Endothelial cell of umbilical vein (primary cell): ENCODE results near the gene ZFAND2B. TPM values are rescaled to one million over a fixed set of nuclear protein-coding genes. Genes with fewer than 3 reads are reported as not detected.

ENCODE experiments used
- BruUV-seq: library from RNA; stranded (reverse); fragments of 400-500 nt; replicated peaks from 2 replicates; lab custom pipeline; 2021; lab: Mats Ljungman, UMichigan
- CTCF ChIA-PET: fragments of 300-600, 350-600 bp; sonication (Branson Sonifier 250); formaldehyde crosslinking; loops from one replicate; lab custom pipeline; 2021; ENCODE audit warnings: antibody characterized with exemption, inconsistent platforms; lab: Charles Lee
- POLR2A ChIA-PET: fragments of 300-600, 350-600 bp; sonication (Branson Sonifier 250); formaldehyde crosslinking; loops from one replicate; lab custom pipeline; 2021; ENCODE audit warnings: antibody characterized with exemption, inconsistent platforms; lab: Charles Lee
- DNase-seq: peaks from one replicate; pipeline ENCODE4 v3.0.0-alpha.2; 2011; ENCODE audit warnings: low read depth, low spot score
- FAIRE-seq: peaks from 2 replicates; lab custom pipeline; 2011; peaks lifted over from hg19 to GRCh38; lab: Jason Lieb, UNC
- H2AFZ ChIP-seq: 2 replicates; pipeline ENCODE4 v1.6.0; 2012; ENCODE audit warnings: low read depth, low read length, control low read depth, inconsistent platforms
- H3K27ac ChIP-seq: 2 replicates; pipeline ENCODE4 v1.5.1; 2011; ENCODE audit warnings: low read depth, mild to moderate bottlenecking, control low read depth, low read length, moderate library complexity; ENCODE audit not compliant: insufficient read depth
- H3K27me3 ChIP-seq, 2 experiments: 2 replicates each; pipeline versions ENCODE4 v1.6.0 to v1.6.1; 2011; ENCODE audit warnings: low read length in 2 of 2, mixed read lengths in 1 of 2; ENCODE audit not compliant: control insufficient read depth in 2 of 2, insufficient read depth in 2 of 2
- H3K36me3 ChIP-seq, 2 experiments: 2 replicates in 1 of 2; 3 replicates in 1 of 2; pipeline ENCODE4 v1.5.1; 2011; ENCODE audit warnings: low read length in 2 of 2, mild to moderate bottlenecking in 1 of 2, moderate library complexity in 1 of 2; ENCODE audit not compliant: control insufficient read depth in 2 of 2, insufficient read depth in 2 of 2; ENCODE audit errors: extremely low read depth in 1 of 2
- H3K4me1 ChIP-seq: 3 replicates; pipeline ENCODE4 v1.5.1; 2011; ENCODE audit warnings: mild to moderate bottlenecking, low read length; ENCODE audit not compliant: control insufficient read depth, insufficient read depth; ENCODE audit errors: extremely low read depth
- H3K4me2 ChIP-seq: 2 replicates; pipeline ENCODE4 v1.6.1; 2011; ENCODE audit warnings: low read length, control low read depth, mixed read lengths; ENCODE audit not compliant: insufficient read depth
- H3K4me3 ChIP-seq, 3 experiments: fragments of 200-600 bp in 1 of 3; sonication (generic), shearing (Covaris generic) in 1 of 3; replicated peaks in 1 of 3; 2 replicates each; pipeline ENCODE4 v1.5.1; 2011 to 2016; ENCODE audit warnings: control low read depth in 3 of 3, low read length in 3 of 3, mild to moderate bottlenecking in 2 of 3, inconsistent platforms in 1 of 3, low read depth in 1 of 3, moderate library complexity in 1 of 3; ENCODE audit not compliant: insufficient read depth in 1 of 3
- H3K79me2 ChIP-seq: 2 replicates; pipeline ENCODE4 v1.6.0; 2012; ENCODE audit warnings: low read length, inconsistent platforms; ENCODE audit not compliant: control insufficient read depth, insufficient read depth
- H3K9ac ChIP-seq: replicated peaks from 2 replicates; pipeline ENCODE3; 2011; ENCODE audit warnings: low read length, control low read depth; ENCODE audit not compliant: insufficient read depth; ENCODE audit errors: extremely low read depth
- H3K9me1 ChIP-seq: replicated peaks from 3 replicates; pipeline ENCODE4 v1.6.0; 2011; ENCODE audit warnings: mild to moderate bottlenecking, low read length; ENCODE audit not compliant: control insufficient read depth, insufficient read depth; ENCODE audit errors: extremely low read depth
- H3K9me3 ChIP-seq: replicated peaks from 2 replicates; pipeline ENCODE4 v1.5.1; 2012; ENCODE audit warnings: low read length, inconsistent platforms; ENCODE audit not compliant: control insufficient read depth, insufficient read depth
- H4K20me1 ChIP-seq: replicated peaks from 2 replicates; pipeline ENCODE3; 2011; ENCODE audit warnings: mild to moderate bottlenecking, low read length; ENCODE audit not compliant: control insufficient read depth, insufficient read depth; ENCODE audit errors: extremely low read depth
- CTCF ChIP-seq, 2 donors: IDR thresholded peaks; 1 replicate in 1 of 2; 2 replicates in 1 of 2; pipeline ENCODE4 v1.5.1; 2011; ENCODE audit warnings: low read length in 2 of 2, mild to moderate bottlenecking in 2 of 2, moderate library complexity in 2 of 2, control low read depth in 1 of 2, inconsistent platforms in 1 of 2, low read depth in 1 of 2; ENCODE audit not compliant: insufficient read depth in 1 of 2; ENCODE audit errors: extremely low read depth in 1 of 2
- FOS ChIP-seq: IDR thresholded peaks from 2 replicates; pipeline ENCODE4 v1.6.1; 2011; ENCODE audit warnings: mild to moderate bottlenecking, low read length, moderate library complexity, borderline replicate concordance; ENCODE audit not compliant: insufficient read depth
- GATA2 ChIP-seq: IDR thresholded peaks from 2 replicates; pipeline ENCODE4 v1.7.0; 2011; ENCODE audit warnings: low read depth, mild to moderate bottlenecking, moderate library complexity, mixed read lengths, low read length; ENCODE audit not compliant: insufficient read length, insufficient read depth
- JUN ChIP-seq: IDR thresholded peaks from 2 replicates; pipeline ENCODE4 v1.6.1; 2011; ENCODE audit warnings: borderline replicate concordance, low read depth; ENCODE audit not compliant: insufficient read length, insufficient read depth
- POLR2A ChIP-seq: IDR thresholded peaks from 2 replicates; pipeline ENCODE4 v1.6.1; 2012; ENCODE audit warnings: low read depth, mild to moderate bottlenecking, control low read depth, low read length
- POLR2AphosphoS5 ChIP-seq: IDR thresholded peaks from 2 replicates; pipeline ENCODE4 v1.6.1; 2012; ENCODE audit warnings: low read depth, mild to moderate bottlenecking, control low read depth, low read length, moderate library complexity; ENCODE audit not compliant: insufficient read depth
- dilution Hi-C: fragments of 300-500 bp; cut with MboI; formaldehyde crosslinking; loops from one replicate; pipeline ENCODE4 v1.15.0; 2019; ENCODE audit warnings: low sequenced_read_pairs; ENCODE audit not compliant: extremely low pct_ligation_motif_present
- intact Hi-C: fragments of 100-400 bp; cut with micrococcal nuclease; formaldehyde crosslinking; loops from one replicate; pipeline ENCODE4 v1.10.0; 2022
- polyA plus RNA-seq, 4 experiments: library from polyadenylated mRNA; depleted of rRNA in 3 of 4; stranded (reverse) in 3 of 4; unstranded in 1 of 4; fragments of >200 nt; gene quantifications; 2 replicates each; pipeline versions ENCODE4 v1.2.1 to v1.2.3, GENCODE V29; 2011 to 2012; ENCODE audit warnings: missing spikeins in 1 of 4
- total RNA-seq: library from RNA; stranded (reverse); gene quantifications from 2 replicates; pipeline ENCODE4 v1.2.3, GENCODE V29; 2021

The ZFAND2B gene
- total and polyA plus RNA-seq, 2 donors (not counting 3 experiments of a cell fraction or from before 2014, with no cell fraction given) = 23.3 to 52.0 TPM

- peak; percentile 46 for FAIRE-seq
- dilution Hi-C loops (no loop called here), intact Hi-C loops (no loop called here)
- TF ChIP-seq POLR2AphosphoS5 = no peak
- no peak for TF ChIP-seq CTCF (IDR thresholded peaks at IDR 0.05; ENCODE audit: extremely low read depth in 1 of 2, insufficient read depth in 1 of 2, low read depth in 1 of 2, low read length in 2 of 2)
- TF ChIP-seq POLR2A = no peak
- no peak for TF ChIP-seq JUN
- no peak for TF ChIP-seq FOS
- TF ChIP-seq GATA2 = no peak
- Histone ChIP-seq H3K9me3 (no peaks in the 10 kb centered on the region), H3K4me1 (peaks cover 15% of the 10 kb centered on the region), H3K9ac (peak overlapping the region; percentile 66), H3K27ac (peak overlapping the region; percentile 49), H4K20me1 (no peaks in the 10 kb centered on the region), H3K27me3 (no peaks in the 10 kb centered on the region), H3K36me3 (peaks cover 0 to 23% of the 10 kb centered on the region in 2 experiments), H3K79me2 (peaks cover 20% of the 10 kb centered on the region), H3K4me2 (peak overlapping the region; percentile 68), H2AFZ (peak overlapping the region; percentile 37), H3K9me1 (no peaks in the 10 kb centered on the region), H3K4me3 (peak overlapping the region; percentile 70 to 76 (median 70))
- CTCF ChIA-PET = interaction anchor here (0.6 to 1.9 kb wide), 11 partner anchors 9 to 216 kb away, joined by 3 to 19 read pairs (median 5); partner anchors contain the start of genes ABCB6, DNAJB2, GLB1L and SLC23A3
- POLR2A ChIA-PET = interaction anchor here (1.5 to 1.9 kb wide), 3 partner anchors 12 to 54 kb away, joined by 5 to 7 read pairs (median 6); partner anchors contain the start of gene CNPPD1
- DNase-seq = no peak
- TSS peak; percentile 62 for BruUV-seq
These were observed 23.5 kb downstream of the ZFAND2B start for GRCh38 chr2:219230059-219230540.
